B cell (primary cell): ENCODE measurements around the gene TMEM35A.

ENCODE experiments used
- CTCF ChIP-seq: fragments of 200-600 bp; IDR thresholded peaks from one replicate; pipeline ENCODE4 v1.8.0; 2022; ENCODE audit warnings: antibody characterized with exemption, mild to moderate bottlenecking
- EZH2 ChIP-seq: IDR thresholded peaks from 2 replicates; pipeline ENCODE4 v1.6.1; 2012; ENCODE audit warnings: borderline replicate concordance, low read depth, mild to moderate bottlenecking, moderate library complexity, low read length; ENCODE audit not compliant: insufficient read depth, poor library complexity, severe bottlenecking

DNA sequence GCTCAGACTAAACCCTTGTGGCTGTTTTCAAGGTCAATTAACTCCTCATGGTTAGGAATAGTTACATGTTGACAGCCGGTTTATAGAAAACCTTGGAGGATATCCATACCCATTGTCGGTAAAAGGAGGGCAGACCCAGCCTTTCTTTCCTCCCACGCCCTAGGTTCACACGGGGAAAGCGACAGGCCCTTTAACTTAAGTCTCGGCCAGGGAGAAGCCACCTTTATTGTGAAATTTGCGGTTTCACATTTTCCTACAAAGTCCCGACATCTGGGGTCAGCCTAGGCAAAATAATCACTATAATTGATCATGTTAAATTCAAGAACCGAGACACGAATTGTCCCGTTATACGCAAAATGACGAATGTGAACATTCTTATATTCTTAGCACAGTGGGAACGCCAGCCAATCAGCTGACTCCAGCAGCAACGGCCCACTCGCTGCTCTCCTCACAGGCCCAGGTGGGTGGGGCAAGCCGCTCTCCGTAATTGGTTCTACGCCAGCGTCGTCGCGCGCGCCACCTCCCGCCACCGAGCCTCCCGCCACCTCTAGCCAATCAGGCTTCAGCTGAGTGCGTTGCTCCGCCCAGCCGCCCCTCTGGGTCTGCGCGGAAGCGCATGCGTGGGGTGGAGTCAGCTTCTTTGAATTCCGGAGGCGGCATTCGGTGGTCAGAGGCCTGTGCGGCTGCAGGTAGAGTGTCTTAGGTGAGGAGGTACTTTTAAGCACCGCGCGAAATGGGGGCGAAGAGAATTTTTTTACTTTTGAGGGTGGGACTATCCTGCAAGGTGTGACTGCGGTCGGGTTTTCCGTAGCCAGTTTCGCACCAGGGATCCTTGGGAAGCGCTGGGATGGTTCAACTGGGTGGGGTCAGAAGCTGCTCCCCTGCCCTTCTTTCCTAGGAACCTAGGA lies 19.1 kb downstream of the TMEM35A start, which contains the start of gene CENPI:
- TF ChIP-seq CTCF, result no peak
- TF ChIP-seq EZH2, result no peak
